K562 (cell line): Measurements from ENCODE around the gene IGSF21. TPM values are rescaled to one million over a fixed set of nuclear protein-coding genes. Genes with fewer than 3 reads are reported as not detected.

Source experiments
- ATAC-seq: fragments of 200-7000 bp; cut with Tn5 transposase; 3 replicates; pipeline ENCODE4 v1.9.1; 2020; ENCODE audit warnings: moderate library complexity
- BruUV-seq: library from RNA; stranded (reverse); fragments of 400-500 nt; replicated peaks from 2 replicates; lab custom pipeline; 2021; lab: Mats Ljungman, UMichigan
- CTCF ChIA-PET: fragments of 300-600 bp; formaldehyde crosslinking; extraction: SDS; loops from one replicate; lab custom pipeline; 2021; ENCODE audit warnings: low intra/inter-chr PET ratio; lab: Yijun Ruan, JAX
- POLR2A ChIA-PET: fragments of 300-600, 350-650 bp; sonication (Branson Sonifier 250); formaldehyde crosslinking; extraction: SDS; loops from one replicate; lab custom pipeline; 2021; ENCODE audit warnings: antibody characterized with exemption, inconsistent platforms; lab: Yijun Ruan, JAX
- DNase-seq, 4 experiments: peaks; one replicate each; pipeline versions ENCODE4 v3.0.0 to v3.0.0-alpha.2; 2011 to 2018; ENCODE audit warnings: low spot score in 3 of 4, mixed read lengths in 3 of 4; ENCODE audit errors: extremely low read depth in 1 of 4
- FAIRE-seq: peaks from 2 replicates; lab custom pipeline; 2011; peaks lifted over from hg19 to GRCh38; lab: Jason Lieb, UNC
- H2AFZ ChIP-seq: 2 replicates; pipeline ENCODE4 v1.6.0; 2011; ENCODE audit warnings: low read depth, low read length, control low read depth, inconsistent platforms
- H3K27ac ChIP-seq: fragments of 200-600 bp; 3 replicates; pipeline ENCODE4 v1.8.0; 2011; ENCODE audit warnings: low read depth, mild to moderate bottlenecking, control low read depth, inconsistent platforms, low read length, moderate library complexity, mixed read lengths; ENCODE audit errors: extremely low read depth
- H3K27me3 ChIP-seq, 2 experiments: fragments of 300-600 bp in 1 of 2; 2 replicates in 1 of 2; 3 replicates in 1 of 2; pipeline versions ENCODE4 v1.6.0 to v1.8.0; 2011; ENCODE audit warnings: inconsistent platforms in 2 of 2, low read length in 2 of 2, mild to moderate bottlenecking in 1 of 2, mixed read lengths in 1 of 2, moderate library complexity in 1 of 2; ENCODE audit not compliant: control insufficient read depth in 2 of 2, insufficient read depth in 2 of 2
- H3K36me3 ChIP-seq: fragments of 300-600 bp; 3 replicates; pipeline ENCODE4 v1.8.0; 2011; ENCODE audit warnings: mild to moderate bottlenecking, low read length, inconsistent platforms; ENCODE audit not compliant: control insufficient read depth, insufficient read depth
- H3K4me1 ChIP-seq, 2 experiments: fragments of 200-600 bp in 1 of 2; replicated peaks in 1 of 2; 2 replicates in 1 of 2; 3 replicates in 1 of 2; pipeline versions ENCODE4 v1.5.1 to v1.8.0; 2011; ENCODE audit warnings: inconsistent platforms in 2 of 2, low read length in 2 of 2, mild to moderate bottlenecking in 1 of 2, mixed read lengths in 1 of 2, moderate library complexity in 1 of 2; ENCODE audit not compliant: control insufficient read depth in 2 of 2, insufficient read depth in 2 of 2
- H3K4me2 ChIP-seq: 2 replicates; pipeline ENCODE4 v1.6.1; 2011; ENCODE audit warnings: low read length, control low read depth, inconsistent platforms, mixed read lengths; ENCODE audit not compliant: insufficient read depth
- H3K4me3 ChIP-seq: fragments of 200-600 bp; sonication (generic), shearing (Covaris generic); 2 replicates; pipeline ENCODE4 v1.5.1; 2016; ENCODE audit warnings: control low read depth, inconsistent platforms
- H3K79me2 ChIP-seq: fragments of 200-600 bp; 3 replicates; pipeline ENCODE4 v1.8.0; 2011; ENCODE audit warnings: low read length, inconsistent platforms; ENCODE audit not compliant: control insufficient read depth, insufficient read depth
- H3K9ac ChIP-seq, 2 experiments: 2 replicates each; pipeline versions ENCODE4 v1.6.0 to v1.6.1; 2011; ENCODE audit warnings: low read depth in 2 of 2, low read length in 2 of 2, control low read depth in 1 of 2, inconsistent platforms in 1 of 2, mild to moderate bottlenecking in 1 of 2, mixed read lengths in 1 of 2; ENCODE audit not compliant: insufficient read depth in 1 of 2
- H3K9me1 ChIP-seq: one replicate; pipeline ENCODE4 v1.6.0; 2011; ENCODE audit warnings: inconsistent platforms, mild to moderate bottlenecking, low read length, moderate library complexity; ENCODE audit not compliant: control insufficient read depth, insufficient read depth
- H3K9me3 ChIP-seq: replicated peaks from 2 replicates; pipeline ENCODE4 v1.5.1; 2011; ENCODE audit warnings: low read depth, low read length, inconsistent platforms; ENCODE audit not compliant: control insufficient read depth, insufficient read depth
- H4K20me1 ChIP-seq: replicated peaks from 2 replicates; pipeline ENCODE4 v1.6.1; 2011; ENCODE audit warnings: low read length, inconsistent platforms, mixed read lengths; ENCODE audit not compliant: control insufficient read depth, insufficient read depth
- CBFA2T3 ChIP-seq: fragments of 450-650 bp; IDR thresholded peaks from 2 replicates; pipeline ENCODE4 v1.6.1; 2017
- FOXA1 ChIP-seq: fragments of 450-650 bp; IDR thresholded peaks from 2 replicates; pipeline ENCODE4 v1.6.1; 2016; ENCODE audit warnings: mild to moderate bottlenecking, borderline replicate concordance
- HOXB6 ChIP-seq: fragments of 250-450 bp; sonication (Bioruptor Pico); IDR thresholded peaks from 2 replicates; pipeline ENCODE4 v1.5.1; 2022; ENCODE audit warnings: mild to moderate bottlenecking, borderline replicate concordance
- POLR2A ChIP-seq: fragments of 450-650 bp; conservative IDR thresholded peaks from 2 replicates; pipeline ENCODE4 v1.6.1; 2016
- RBM25 ChIP-seq: fragments of 200-400 bp; formaldehyde crosslinking; IDR thresholded peaks from 2 replicates; pipeline ENCODE4 v1.6.1; 2018; ENCODE audit warnings: low read length, low read depth, moderate library complexity; ENCODE audit not compliant: severe bottlenecking
- SMARCA4 ChIP-seq: fragments of 450-650 bp; IDR thresholded peaks from 2 replicates; pipeline ENCODE4 v1.6.1; 2016
- U2AF2 ChIP-seq: fragments of 200-400 bp; formaldehyde crosslinking; optimal IDR thresholded peaks from 2 replicates; pipeline ENCODE3; 2017; ENCODE audit warnings: low read depth, mild to moderate bottlenecking, low read length
- WGBS: fragments of 100-300 bp; shearing (Covaris generic); methylation state at CpG from one replicate; pipeline ENCODE4 v1.1.6; 2016; ENCODE audit warnings: low coverage, mixed read lengths; ENCODE audit not compliant: insufficient coverage; ENCODE audit errors: missing lambda C conversion rate; 5-methylcytosine and 5-hydroxymethylcytosine counted together
- in situ Hi-C: fragments of 300-500 bp; cut with MboI; formaldehyde crosslinking; loops from 4 replicates; pipeline ENCODE4 v1.15.0; 2018; ENCODE audit warnings: inconsistent platforms, mixed read lengths
- intact Hi-C: fragments of 100-400 bp; cut with micrococcal nuclease; formaldehyde crosslinking; loops from 2 replicates; pipeline ENCODE4 v1.14.2; 2022
- polyA plus RNA-seq, 8 experiments: library from polyadenylated mRNA; depleted of rRNA in 4 of 8; stranded (reverse) in 5 of 8; unstranded in 3 of 8; fragments of >200 nt; fragmentation: Nextera tagmentation in 2 of 8; fragmentation: Illumina TruSeq in 1 of 8; extraction: Ambion mirVana in 2 of 8; extraction: Trizol in 1 of 8; gene quantifications; 2 replicates each; pipeline versions ENCODE4 v1.2.1 to v1.2.3, GENCODE V29; 2011 to 2014; ENCODE audit warnings: inconsistent platforms in 1 of 8, missing spikeins in 1 of 8
- total RNA-seq, 7 experiments: library from RNA; depleted of rRNA in 6 of 7; stranded (reverse); fragments of >200 nt in 6 of 7; fragmentation: Illumina TruSeq in 2 of 7; extraction: Trizol in 2 of 7; gene quantifications; 2 replicates each; pipeline versions ENCODE4 v1.2.1 to v1.2.3, GENCODE V29; 2011 to 2021; ENCODE audit warnings: low replicate concordance in 1 of 7
- TF ChIP-seq, protein P1 (sequence below): fragments of 450-650 bp; formaldehyde crosslinking; IDR thresholded peaks from 2 replicates; pipeline ENCODE4 v1.4.0; 2020; ENCODE audit warnings: mild to moderate bottlenecking, moderate library complexity

The IGSF21 gene
- total and polyA plus RNA-seq, 9 of the 15 experiments (the other 6 are each of a cell fraction or from before 2014, with no cell fraction given), result not detected

DNA sequence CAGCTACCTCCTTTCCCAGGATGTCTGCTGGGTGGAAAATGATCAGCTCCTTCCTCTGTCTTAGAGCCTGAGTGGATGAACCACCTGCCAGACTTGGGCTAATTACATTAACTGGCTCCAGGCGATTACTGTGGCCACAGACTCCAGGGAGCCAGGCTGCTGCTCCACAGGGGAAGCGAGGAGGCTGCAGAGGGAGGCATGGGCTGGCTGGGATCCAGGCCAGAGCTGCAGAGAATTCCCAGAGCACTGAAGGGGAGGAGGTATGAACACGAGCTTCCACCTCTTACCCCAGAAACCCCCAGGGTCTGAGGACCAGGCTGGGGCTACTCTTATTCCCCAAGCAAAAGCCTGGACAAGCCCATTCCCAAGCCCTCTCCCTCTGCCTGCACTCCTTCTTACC, 237.2 kb downstream of the IGSF21 start:
- intact Hi-C loops, result no loop called here
- no TSS peak for BruUV-seq
- H3K4me1 ChIP-seq, result peaks cover 0 to 3% of the 10 kb centered on the region in 2 experiments; a peak in 1 of 5 replicates
- H3K4me3 ChIP-seq, result no peak overlapping the region
- ATAC-seq, result no peak
- H3K9me3 ChIP-seq, result no peaks in the 10 kb centered on the region
- 0% methylated on average over 3 of the region's 3 CpGs for WGBS
- H3K27ac ChIP-seq, result no peak overlapping the region
- POLR2A ChIA-PET, result no interaction called here
- H4K20me1 ChIP-seq, result no peaks in the 10 kb centered on the region; the same call in 1 of the 2 replicates
- H2AFZ ChIP-seq, result no peak overlapping the region
- CTCF ChIA-PET, result no interaction called here
- H3K27me3 ChIP-seq, result peaks cover 0 to 12% of the 10 kb centered on the region in 2 experiments; a peak in 2 of 5 replicates
- H3K9ac ChIP-seq, result no peak overlapping the region
- no peak for FAIRE-seq
- TF ChIP-seq FOXA1 (no peak), U2AF2 (no peak), POLR2A (no peak), SMARCA4 (no peak), CBFA2T3 (no peak), HOXB6 (CRISPR knock-in tag) (no peak)
- in situ Hi-C loops, result no loop called here
- no peak for DNase-seq
- H3K79me2 ChIP-seq, result no peaks in the 10 kb centered on the region
- no peaks in the 10 kb centered on the region for H3K36me3 ChIP-seq
- H3K4me2 ChIP-seq, result no peak overlapping the region
- no peaks in the 10 kb centered on the region for H3K9me1 ChIP-seq

GRCh38 chr1:18347559-18347958, 240.0 kb downstream of the IGSF21 start:
- ChIA-PET CTCF (no interaction called here), POLR2A (interaction anchor here (0.8 kb wide), 1 partner anchor 11 kb away, joined by 4 read pairs; no protein-coding TSS in a partner anchor)
- Histone ChIP-seq H3K79me2 (no peaks in the 10 kb centered on the region), H3K4me1 (peaks cover 0 to 3% of the 10 kb centered on the region in 2 experiments; a peak in 1 of 5 replicates), H3K9me1 (no peaks in the 10 kb centered on the region), H4K20me1 (peaks cover 3% of the 10 kb centered on the region), H3K27ac (no peak overlapping the region), H3K27me3 (peaks cover 2 to 35% of the 10 kb centered on the region in 2 experiments; a peak in 3 of 5 replicates), H3K9me3 (no peaks in the 10 kb centered on the region), H3K4me2 (no peak overlapping the region), H3K9ac (no peak overlapping the region), H2AFZ (no peak overlapping the region), H3K4me3 (no peak overlapping the region), H3K36me3 (no peaks in the 10 kb centered on the region)
- TF ChIP-seq RBM25, result peak; percentile 17
- TF ChIP-seq, protein P1, sequence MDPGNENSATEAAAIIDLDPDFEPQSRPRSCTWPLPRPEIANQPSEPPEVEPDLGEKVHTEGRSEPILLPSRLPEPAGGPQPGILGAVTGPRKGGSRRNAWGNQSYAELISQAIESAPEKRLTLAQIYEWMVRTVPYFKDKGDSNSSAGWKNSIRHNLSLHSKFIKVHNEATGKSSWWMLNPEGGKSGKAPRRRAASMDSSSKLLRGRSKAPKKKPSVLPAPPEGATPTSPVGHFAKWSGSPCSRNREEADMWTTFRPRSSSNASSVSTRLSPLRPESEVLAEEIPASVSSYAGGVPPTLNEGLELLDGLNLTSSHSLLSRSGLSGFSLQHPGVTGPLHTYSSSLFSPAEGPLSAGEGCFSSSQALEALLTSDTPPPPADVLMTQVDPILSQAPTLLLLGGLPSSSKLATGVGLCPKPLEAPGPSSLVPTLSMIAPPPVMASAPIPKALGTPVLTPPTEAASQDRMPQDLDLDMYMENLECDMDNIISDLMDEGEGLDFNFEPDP (CRISPR knock-in tag), result no peak
- WGBS, result 0% methylated on average over 5 of the region's 5 CpGs
- no TSS peak for BruUV-seq
- in situ Hi-C loops, result no loop called here
- DNase-seq (no peak), FAIRE-seq (no peak), ATAC-seq (no peak)
- intact Hi-C loops, result no loop called here
